ENCODE measurements around the gene SCAP. TPM values are rescaled to one million over a fixed set of nuclear protein-coding genes. Genes with fewer than 3 reads are reported as not detected.

Gene SCAP
- total RNA-seq = 43.1 TPM
- long read RNA-seq, full-length matches to known transcripts = 8 of 170 reads
- long read RNA-seq, partial matches to known transcripts = 91 of 170 reads
- long read RNA-seq, other reads (novel, unspliced or antisense) = 71 of 170 reads

- no peaks in the 10 kb centered on the region for H3K27me3 ChIP-seq (ENCODE audit: low read depth)
- H3K9me3 ChIP-seq (replicated peaks) = no peaks in the 10 kb centered on the region
- no peaks in the 10 kb centered on the region for H3K36me3 ChIP-seq
- peak; percentile 96 for TF ChIP-seq CTCF (IDR thresholded peaks at IDR 0.05; ENCODE audit: borderline replicate concordance)
- peak within 1 kb of the TSS; percentile 83 for H3K27ac ChIP-seq (replicated peaks)
- intact Hi-C loops (cut with micrococcal nuclease) = no loop called here
- peak within 1 kb of the TSS; percentile 98 for H3K4me3 ChIP-seq
- peak; percentile 94 for DNase-seq
- H3K4me1 ChIP-seq = peaks cover 39% of the 10 kb centered on the region
Measured at GRCh38 chr3:47475570-47476329, at the start of gene SCAP. SCAP (minus strand) TSS chr3:47475941; CDS start chr3:47442993, 32,948 bp downstream.

- no peak for TF ChIP-seq CTCF (IDR thresholded peaks at IDR 0.05; ENCODE audit: borderline replicate concordance)
- Histone ChIP-seq H3K4me1 (peaks cover 4% of the 10 kb centered on the region), H3K9me3 (replicated peaks) (peaks cover 10% of the 10 kb centered on the region), H3K36me3 (no peaks in the 10 kb centered on the region), H3K27me3 (ENCODE audit: low read depth) (no peaks in the 10 kb centered on the region), H3K27ac (replicated peaks) (no peak overlapping the region), H3K4me3 (no peak overlapping the region)
- no peak for DNase-seq
- intact Hi-C loops (cut with micrococcal nuclease) = loop anchor here (5.0 kb wide), 1 partner anchor 264 kb away; no protein-coding TSS in a partner anchor
Measured at GRCh38 chr3:47523310-47524073, 47.8 kb upstream of the SCAP start.

- H3K9me3 ChIP-seq (replicated peaks) = no peaks in the 10 kb centered on the region
- no peak overlapping the region for H3K4me3 ChIP-seq
- peak; percentile 89 for TF ChIP-seq CTCF (IDR thresholded peaks at IDR 0.05; ENCODE audit: borderline replicate concordance)
- H3K27me3 ChIP-seq (ENCODE audit: low read depth) = no peaks in the 10 kb centered on the region
- no peaks in the 10 kb centered on the region for H3K36me3 ChIP-seq
- intact Hi-C loops (cut with micrococcal nuclease) = loop anchor here (5.0 kb wide), 1 partner anchor 265 kb away; no protein-coding TSS in a partner anchor
- no peak overlapping the region for H3K27ac ChIP-seq (replicated peaks)
- peak; percentile 73 for DNase-seq
- peaks cover 4% of the 10 kb centered on the region for H3K4me1 ChIP-seq
Measured at GRCh38 chr3:47522082-47522987, 46.6 kb upstream of the SCAP start.

GRCh38 chr3:47520756-47521155 is 45.0 kb upstream of the SCAP start:
- no peak for DNase-seq
- no peak for TF ChIP-seq CTCF (IDR thresholded peaks at IDR 0.05; ENCODE audit: borderline replicate concordance)
- H3K4me3 ChIP-seq = no peak overlapping the region
- H3K4me1 ChIP-seq = peaks cover 4% of the 10 kb centered on the region
- no peak overlapping the region for H3K27ac ChIP-seq (replicated peaks)
- intact Hi-C loops (cut with micrococcal nuclease) = loop anchor here (5.0 kb wide), 1 partner anchor 267 kb away; no protein-coding TSS in a partner anchor
- no peaks in the 10 kb centered on the region for H3K27me3 ChIP-seq (ENCODE audit: low read depth)
- H3K9me3 ChIP-seq (replicated peaks) = no peaks in the 10 kb centered on the region
- H3K36me3 ChIP-seq = no peaks in the 10 kb centered on the region

GRCh38 chr3:47517937-47518336 is 42.2 kb upstream of the SCAP start:
- Histone ChIP-seq H3K4me1 (peaks cover 7% of the 10 kb centered on the region), H3K4me3 (no peak overlapping the region), H3K36me3 (no peaks in the 10 kb centered on the region), H3K27ac (replicated peaks) (no peak overlapping the region), H3K27me3 (ENCODE audit: low read depth) (no peaks in the 10 kb centered on the region), H3K9me3 (replicated peaks) (no peaks in the 10 kb centered on the region)
- TF ChIP-seq CTCF (IDR thresholded peaks at IDR 0.05; ENCODE audit: borderline replicate concordance) = no peak
- no peak for DNase-seq
- intact Hi-C loops (cut with micrococcal nuclease) = no loop called here

Measured in left ventricle myocardium inferior (tissue), 1 donor.